HG02642 (cell line): ENCODE results near the gene NELFB.

Source experiments
- ATAC-seq: cut with Tn5 transposase; IDR thresholded peaks from one replicate; pipeline ENCODE4 v1.9.1; 2021; ENCODE audit warnings: mild to moderate bottlenecking; ENCODE audit not compliant: unreplicated experiment, poor library complexity

NELFB gene

GRCh38 chr9:137223078-137223970 is 31.8 kb upstream of the NELFB start:
- peak; percentile 73 for ATAC-seq

- no peak for ATAC-seq
Observed at GRCh38 chr9:137224830-137225694, 30.1 kb upstream of the NELFB start, which contains the start of gene CYSRT1. CYSRT1 (plus strand) TSS chr9:137225174; CDS start chr9:137225622, 448 bp downstream.

DNA sequence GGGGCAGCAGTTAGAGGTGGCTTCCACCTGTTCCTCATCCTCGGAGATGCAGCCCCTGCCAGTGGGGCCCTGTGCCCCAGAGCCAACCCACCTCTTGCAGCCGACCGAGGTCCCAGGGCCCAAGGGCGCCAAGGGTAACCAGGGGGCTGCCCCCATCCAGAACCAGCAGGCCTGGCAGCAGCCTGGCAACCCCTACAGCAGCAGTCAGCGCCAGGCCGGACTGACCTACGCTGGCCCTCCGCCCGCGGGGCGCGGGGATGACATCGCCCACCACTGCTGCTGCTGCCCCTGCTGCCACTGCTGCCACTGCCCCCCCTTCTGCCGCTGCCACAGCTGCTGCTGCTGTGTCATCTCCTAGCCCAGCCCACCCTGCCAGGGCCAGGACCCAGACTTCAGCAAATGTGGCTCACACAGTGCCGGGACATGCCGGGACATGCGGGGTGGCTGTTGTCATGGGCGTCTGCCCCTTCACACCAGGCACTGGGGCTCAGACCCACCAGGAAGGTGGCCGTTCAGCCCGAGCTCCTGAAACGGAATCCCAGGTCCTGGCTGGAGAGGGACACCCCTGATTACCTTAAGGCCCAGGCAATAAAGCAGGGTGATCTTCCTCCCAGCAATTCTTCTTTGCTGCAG is 29.3 kb upstream of the NELFB start:
- no peak for ATAC-seq

DNA sequence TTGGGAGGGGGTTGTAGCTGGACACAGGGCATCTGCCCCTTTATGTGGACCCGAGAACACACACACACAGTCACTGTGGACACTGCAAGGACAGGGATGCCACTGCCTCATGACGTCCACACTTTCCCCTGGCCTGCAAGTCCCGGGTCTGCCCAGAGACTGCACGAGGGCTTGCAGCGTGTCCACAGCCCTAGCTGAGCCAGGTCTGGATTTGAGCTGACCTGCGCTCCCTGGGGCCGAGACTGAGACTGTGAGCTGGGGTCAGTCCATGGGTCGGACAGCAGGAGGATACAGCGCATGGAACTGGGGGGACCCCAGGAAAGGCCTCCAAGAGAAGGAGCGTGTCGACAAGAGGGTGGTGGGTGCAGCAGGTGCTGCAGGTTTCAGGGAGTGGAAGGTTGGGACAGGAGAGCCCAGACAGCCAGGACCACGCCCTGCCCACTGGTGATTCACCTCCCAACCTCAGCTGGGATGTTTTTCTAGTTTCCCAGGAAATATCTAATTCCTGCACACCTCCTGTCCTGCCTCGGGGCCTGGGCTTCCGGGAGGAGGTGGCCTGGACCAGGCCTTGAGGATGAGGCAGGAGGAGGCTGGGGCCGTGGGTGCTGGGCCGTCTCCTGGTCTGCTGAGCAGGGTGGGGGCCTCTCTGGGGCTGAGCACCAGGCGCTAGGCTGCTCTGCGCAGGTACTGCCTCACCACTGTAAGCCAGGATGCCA is 28.6 kb upstream of the NELFB start:
- no peak for ATAC-seq

DNA sequence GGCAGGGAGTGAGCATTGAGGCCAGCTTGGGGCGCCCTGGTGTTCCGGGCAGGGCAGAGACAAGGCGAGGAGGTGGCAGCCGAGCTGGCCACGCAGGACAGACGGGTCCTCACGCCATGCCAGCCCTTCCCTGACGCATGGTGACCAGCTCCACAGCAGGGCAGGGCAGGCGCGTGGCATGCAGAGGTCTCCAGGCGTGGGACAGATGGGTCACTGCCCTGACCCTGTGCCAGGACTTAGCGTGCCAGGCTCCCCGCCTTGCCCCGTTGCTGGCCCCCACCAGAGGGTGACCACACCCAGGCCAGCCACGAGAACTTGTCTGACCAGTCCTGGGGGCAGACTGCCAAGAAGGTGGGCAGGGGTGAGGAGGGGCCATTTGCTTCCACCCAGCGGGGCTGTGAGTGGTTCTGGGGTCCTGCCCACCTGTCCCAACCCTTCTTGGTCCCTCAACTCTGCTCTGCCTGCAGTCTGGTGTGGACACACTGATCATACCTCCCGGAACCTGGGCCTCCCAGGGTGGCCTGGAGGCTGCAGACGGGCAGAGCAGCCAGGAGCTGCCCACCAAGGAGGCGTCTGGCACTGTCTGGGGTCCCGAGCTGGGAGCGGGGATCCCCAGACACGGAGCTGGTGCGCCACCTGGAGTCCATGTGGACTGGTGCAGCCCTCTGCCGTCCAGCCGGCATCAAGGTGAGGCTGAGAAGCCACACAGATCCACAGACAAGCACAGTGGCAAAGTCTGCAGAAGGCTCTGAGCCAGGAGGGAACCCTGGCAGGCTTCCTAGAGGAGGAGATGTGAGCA is 27.9 kb upstream of the NELFB start, which contains the start of gene RNF224:
Gene RNF224, plus strand, starts transcription at position 449 of the 799 bp plus-strand sequence. CDS start 834 bp downstream, outside the sequence.
- no peak for ATAC-seq

DNA sequence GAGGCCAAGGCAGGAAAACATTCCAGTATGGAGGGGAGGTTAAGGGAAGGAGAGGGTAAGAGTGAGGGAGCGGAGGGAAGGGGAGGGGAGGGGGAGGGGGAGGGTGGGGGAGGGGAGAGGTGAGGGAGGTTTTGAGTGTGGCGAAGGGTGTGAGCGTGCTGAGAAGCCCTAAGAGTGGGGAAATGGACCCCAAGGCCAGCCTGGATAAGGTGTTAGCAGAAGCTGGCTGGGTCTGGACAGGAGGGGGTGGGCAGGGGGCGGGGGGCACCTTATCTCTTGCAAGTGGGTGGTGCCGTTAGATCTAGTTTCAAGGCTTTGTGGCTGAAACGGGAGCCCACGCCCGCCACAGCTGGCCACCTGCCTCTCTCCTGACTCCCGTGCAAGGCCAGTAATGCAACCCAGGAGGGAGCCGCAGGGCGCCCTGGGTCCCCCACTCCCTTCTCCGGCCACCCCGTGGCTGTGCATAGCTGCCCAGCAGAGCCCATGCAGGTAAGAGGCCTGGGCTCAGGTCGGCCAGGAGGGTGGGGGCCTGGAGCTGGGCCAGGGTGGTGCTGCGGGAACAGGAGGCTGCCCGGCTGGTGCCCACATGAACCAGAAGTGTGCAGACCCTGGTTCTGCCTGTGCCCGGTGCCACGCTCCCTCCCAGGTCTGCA is 27.1 kb upstream of the NELFB start:
- no peak for ATAC-seq

- ATAC-seq, result no peak
Observed at GRCh38 chr9:137228506-137228967, 26.6 kb upstream of the NELFB start.

DNA sequence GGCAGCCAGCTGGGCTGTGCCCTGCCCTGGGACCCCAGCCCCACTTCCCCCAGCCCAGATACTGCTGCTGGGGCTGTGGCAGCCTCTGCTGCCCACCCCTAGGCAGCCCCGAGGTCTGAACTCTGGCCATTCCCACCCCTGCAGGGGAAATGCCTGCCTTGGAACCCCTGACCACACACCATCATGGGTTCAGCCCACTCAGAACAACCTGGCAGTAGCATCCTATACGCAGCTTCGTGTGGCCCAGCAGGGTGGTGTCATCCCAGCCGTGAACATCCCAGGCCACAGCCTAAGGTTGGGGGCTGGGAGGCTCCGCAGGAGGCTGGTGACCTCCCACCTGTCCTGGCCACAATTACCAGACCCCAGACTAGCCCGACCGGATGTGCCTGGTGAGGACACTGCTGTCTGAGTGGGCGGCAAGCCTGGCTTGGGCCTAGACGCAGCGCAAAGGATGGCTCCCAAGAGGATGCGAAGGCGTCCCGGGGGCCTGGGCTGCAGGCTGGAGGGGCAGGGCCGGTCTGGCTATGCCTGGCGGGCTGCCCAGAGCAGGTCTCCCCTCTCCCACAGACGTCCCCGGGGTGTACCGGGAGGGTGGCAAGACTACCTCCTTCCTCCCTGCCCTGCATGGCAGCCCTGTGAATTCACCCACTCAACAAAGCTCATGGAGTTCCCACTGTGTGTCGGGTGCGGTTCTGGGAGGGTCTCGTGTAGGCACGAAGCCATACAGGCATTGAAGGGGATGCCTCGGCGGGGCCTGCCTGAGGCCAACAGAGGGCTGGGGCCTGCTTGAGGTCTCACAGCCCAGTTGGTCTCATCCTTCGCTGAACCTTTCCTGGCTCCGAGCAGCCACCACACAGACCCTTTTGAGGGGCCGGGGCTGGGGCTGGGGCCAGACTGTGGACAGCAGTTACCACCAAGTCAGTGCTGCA is 25.9 kb upstream of the NELFB start:
- ATAC-seq, result no peak

DNA sequence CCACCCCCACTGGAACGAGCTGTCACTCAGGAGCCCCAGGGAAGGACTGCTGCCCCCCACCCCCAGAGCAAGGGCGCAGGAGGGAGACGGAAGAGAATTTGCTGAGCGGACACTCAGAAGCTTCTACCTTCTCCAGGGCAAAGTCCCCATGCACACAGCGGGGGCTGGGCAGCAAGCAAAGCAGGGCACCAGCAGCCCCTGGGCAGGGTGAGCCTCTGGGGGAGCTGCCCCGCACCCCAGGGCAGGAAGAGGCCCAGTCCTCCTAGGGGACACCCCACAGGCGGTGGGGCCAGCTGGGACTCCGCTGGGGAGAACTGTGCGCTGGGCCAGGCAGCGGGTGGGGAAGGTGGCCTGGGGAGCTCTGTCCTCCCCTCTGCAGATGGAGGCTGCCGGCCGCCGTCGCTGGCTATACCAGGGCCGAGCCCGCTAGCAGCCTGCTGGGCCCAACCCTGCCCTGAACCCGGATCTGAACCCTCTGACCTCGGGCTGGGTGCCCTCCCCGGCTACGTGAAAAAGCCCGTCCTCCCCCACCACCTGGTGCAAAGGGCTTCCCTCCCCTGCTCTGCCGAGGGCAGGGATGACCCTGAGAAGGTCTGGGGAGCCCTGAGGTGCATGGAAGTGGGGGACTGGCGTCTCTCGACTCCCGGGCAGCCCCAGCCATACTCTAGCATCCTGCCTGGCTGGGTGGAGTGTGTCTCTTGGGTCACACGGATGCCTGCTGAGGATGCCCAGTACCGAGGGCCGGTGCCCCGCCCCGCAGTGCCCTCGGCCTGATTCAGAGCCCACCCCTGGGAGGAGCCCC is 25.0 kb upstream of the NELFB start:
- no peak for ATAC-seq

DNA sequence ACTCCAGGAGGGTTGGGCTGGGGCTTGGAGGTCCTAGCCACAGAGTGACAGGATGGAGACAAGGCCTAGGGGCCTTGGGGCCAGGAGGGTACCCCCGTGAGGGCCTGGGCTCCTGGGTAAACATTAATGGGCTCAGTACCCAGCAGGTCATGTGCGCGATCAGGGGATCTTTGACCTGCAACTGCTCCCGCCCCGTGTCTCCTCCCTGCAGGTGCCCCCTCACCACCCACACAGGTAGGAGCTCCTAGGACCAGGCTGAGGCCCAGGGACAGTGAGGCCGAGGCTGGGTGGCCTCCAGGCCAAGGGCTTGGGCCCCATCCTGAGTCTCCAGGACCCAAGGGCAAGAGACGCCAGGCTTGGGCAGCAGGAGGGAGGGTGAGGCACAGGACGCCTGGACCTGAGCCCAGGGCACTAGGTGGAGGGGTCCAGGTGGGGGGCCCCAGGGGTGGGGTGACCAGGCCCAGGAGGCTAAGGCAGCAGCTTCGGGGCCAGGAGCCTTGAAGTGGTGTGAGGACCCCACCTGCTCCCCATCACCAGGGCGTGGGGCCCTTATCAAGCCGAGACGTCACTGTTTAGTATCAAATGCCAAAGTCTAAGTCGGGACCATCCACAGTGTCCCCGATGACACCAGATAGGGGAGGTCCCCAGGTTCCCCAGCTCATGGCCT is 24.3 kb upstream of the NELFB start, which contains the start of gene SLC34A3:
Gene SLC34A3, plus strand, starts transcription at position 197 of the 667 bp plus-strand sequence. CDS start 802 bp downstream, outside the sequence.
- ATAC-seq, result no peak

- no peak for ATAC-seq
Observed at GRCh38 chr9:137231372-137232039, 23.6 kb upstream of the NELFB start.

DNA sequence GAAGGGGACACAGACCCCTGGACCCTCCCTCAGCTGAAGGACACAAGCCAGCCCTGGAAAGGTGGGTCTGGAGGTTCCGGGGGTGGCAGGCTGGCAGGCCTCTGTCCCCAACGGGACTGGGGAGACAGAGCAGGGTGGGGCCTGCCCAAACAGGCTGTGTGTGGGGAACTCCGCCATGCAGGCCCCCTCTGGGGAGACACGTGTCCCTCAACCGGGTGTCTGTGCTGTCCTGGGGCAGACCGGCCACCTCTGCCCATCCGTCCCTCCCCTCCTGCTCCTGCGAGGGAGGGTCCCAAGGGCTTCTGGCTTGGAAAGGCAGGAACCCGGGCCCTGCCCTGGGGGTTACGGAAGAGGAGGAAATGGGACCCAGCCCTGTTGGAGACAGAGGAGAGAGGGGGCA is 23.0 kb upstream of the NELFB start:
- no peak for ATAC-seq

DNA sequence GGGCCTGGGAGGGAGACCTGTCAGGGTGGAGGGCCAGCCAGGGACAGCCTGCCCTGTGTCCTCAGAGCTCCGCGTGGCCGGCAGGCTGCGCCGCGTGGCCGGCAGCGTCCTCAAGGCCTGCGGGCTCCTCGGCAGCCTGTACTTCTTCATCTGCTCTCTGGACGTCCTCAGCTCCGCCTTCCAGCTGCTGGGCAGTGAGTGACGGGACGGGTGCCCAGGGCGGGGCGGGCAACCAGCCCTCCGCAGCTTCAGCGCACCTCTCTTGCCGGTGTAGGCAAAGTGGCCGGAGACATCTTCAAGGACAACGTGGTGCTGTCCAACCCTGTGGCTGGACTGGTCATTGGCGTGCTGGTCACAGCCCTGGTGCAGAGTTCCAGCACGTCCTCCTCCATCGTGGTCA is 22.6 kb upstream of the NELFB start:
- no peak for ATAC-seq

DNA sequence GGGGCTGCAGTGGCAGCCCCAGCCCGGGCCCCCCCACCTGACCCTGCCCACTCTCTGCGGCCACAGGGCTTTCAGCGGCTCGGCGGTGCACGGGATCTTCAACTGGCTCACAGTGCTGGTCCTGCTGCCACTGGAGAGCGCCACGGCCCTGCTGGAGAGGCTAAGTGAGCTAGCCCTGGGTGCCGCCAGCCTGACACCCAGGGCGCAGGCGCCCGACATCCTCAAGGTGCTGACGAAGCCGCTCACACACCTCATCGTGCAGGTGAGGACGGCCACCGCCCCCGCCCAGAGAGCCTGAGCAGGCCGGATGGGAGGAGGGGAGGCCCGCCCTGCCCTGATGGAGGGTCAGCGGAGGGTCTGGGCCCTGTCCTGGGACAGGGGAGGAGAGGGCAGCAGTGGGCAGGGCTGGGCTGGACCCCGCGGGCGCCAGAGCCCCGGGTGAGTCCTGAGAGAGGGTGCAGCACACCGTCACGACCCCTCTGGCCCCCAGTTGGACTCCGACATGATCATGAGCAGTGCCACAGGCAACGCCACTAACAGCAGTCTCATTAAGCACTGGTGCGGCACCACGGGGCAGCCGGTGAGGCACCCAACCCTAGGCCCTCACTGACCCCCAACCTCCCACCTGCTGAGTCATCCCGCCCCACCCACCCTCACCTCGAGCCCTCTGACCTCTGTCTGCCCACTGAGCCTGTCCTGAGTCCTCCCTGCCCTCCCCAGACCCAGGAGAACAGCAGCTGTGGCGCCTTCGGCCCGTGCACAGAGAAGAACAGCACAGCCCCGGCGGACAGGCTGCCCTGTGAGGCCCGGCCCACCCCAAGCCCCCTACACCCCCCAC is 21.8 kb upstream of the NELFB start:
- no peak for ATAC-seq
